Psoas muscle (tissue), 8 donors: ENCODE data around the gene MOXD1. TPM values are rescaled to one million over a fixed set of nuclear protein-coding genes. Genes with fewer than 3 reads are reported as not detected.

Experiments used
- ATAC-seq, 4 donors: fragments of 200-7000 bp; cut with Tn5 transposase; one replicate each; pipeline ENCODE4 v1.9.1; 2020; ENCODE audit warnings: moderate library complexity in 3 of 4, mild to moderate bottlenecking in 2 of 4
- DNase-seq, 2 donors: peaks; one replicate each; pipeline ENCODE4 v3.0.0-alpha.2; 2020
- H3K27ac ChIP-seq: fragments of 200-600 bp; one replicate; pipeline ENCODE4 v1.8.0; 2022
- H3K27me3 ChIP-seq, 3 donors: fragments of 200-600 bp in 1 of 3; one replicate each; pipeline versions ENCODE4 v1.6.1 to v1.8.0; 2013 to 2022; ENCODE audit warnings: low read length in 2 of 3, mild to moderate bottlenecking in 2 of 3, moderate library complexity in 1 of 3; ENCODE audit not compliant: insufficient read depth in 3 of 3
- H3K36me3 ChIP-seq, 2 donors: fragments of 200-600 bp in 1 of 2; one replicate each; pipeline versions ENCODE4 v1.6.1 to v1.8.0; 2013 to 2022; ENCODE audit warnings: low read depth in 1 of 2, mild to moderate bottlenecking in 1 of 2, moderate library complexity in 1 of 2; ENCODE audit not compliant: insufficient read depth in 1 of 2
- H3K4me1 ChIP-seq: fragments of 200-600 bp; one replicate; pipeline ENCODE4 v1.8.0; 2022
- H3K4me3 ChIP-seq: fragments of 200-600 bp; one replicate; pipeline ENCODE4 v1.8.0; 2022; ENCODE audit warnings: mild to moderate bottlenecking
- H3K9me3 ChIP-seq: fragments of 200-600 bp; one replicate; pipeline ENCODE4 v1.8.0; 2022
- WGBS, 3 donors: extraction: QIAGEN DNeasy Blood & Tissue Kit; methylation state at CpG; one replicate each; pipeline versions ENCODE4 v1.1.6 to v1.1.7; 2013; 5-methylcytosine and 5-hydroxymethylcytosine counted together
- intact Hi-C, 2 donors: fragments of 100-400 bp; cut with DNase I; formaldehyde crosslinking; loops; one replicate each; pipeline versions ENCODE4 v1.11.0 to v1.14.2; 2022
- polyA plus RNA-seq, 3 donors: library from polyadenylated mRNA; stranded (reverse); fragments of 200-250 nt; gene quantifications; one replicate each; pipeline ENCODE4 v1.2.3, GENCODE V29; 2013
- total RNA-seq, 4 donors: library from RNA; stranded (reverse); fragmentation: NEBNext Ultra II Directional in 2 of 4; extraction: Animal tissue kit (Norgen Biotek cat#: 25700) in 2 of 4; gene quantifications; one replicate each; pipeline versions ENCODE4 v1.2.1 to v1.2.4, GENCODE V29; 2021 to 2023
- TF ChIP-seq, protein P1 (sequence below): fragments of 200-600 bp; IDR thresholded peaks from one replicate; pipeline ENCODE4 v1.8.0; 2022; ENCODE audit warnings: antibody characterized with exemption
- donor health status: healthy with polysubstance abuse.
- donor health status: DM: no; HTN: no; CAD: no; lungs with moderate emphysema.
- donor health status: Bipolar disorder and iron deficiency.
- donor health status: healthy.
- donor health status: DM: yes; HTN: yes; CAD: no.
- donor health status: DM: no; HTN: no; CAD: no.
- donor health status: DM: no; HTN: no; CAD: no.
- donor health status: DM: yes; HTN: yes; CAD: no.

The MOXD1 gene
- total and polyA plus RNA-seq, 7 donors = 0.10 to 0.58 (median 0.30) TPM; not detected in 2

DNA sequence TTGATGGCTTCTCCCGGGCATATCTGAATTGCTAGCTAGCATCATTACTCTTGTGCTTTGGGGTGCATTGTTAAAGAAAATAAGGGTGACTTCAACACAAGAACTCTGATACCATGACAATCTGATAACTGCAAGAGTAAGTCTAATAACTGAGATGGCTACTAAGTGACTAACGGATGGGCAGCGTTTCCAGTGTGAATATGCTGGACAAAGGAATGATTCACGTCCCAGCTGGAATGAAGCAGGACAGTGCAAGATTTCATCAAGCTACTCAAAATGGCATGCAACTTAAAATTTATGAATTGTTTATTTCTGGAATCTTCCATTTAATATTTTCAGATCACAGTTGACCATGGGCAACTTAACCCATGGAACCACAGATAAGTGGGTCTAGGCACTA is 31.7 kb downstream of the MOXD1 start:
- ATAC-seq = no peak
- TF ChIP-seq, protein P1, sequence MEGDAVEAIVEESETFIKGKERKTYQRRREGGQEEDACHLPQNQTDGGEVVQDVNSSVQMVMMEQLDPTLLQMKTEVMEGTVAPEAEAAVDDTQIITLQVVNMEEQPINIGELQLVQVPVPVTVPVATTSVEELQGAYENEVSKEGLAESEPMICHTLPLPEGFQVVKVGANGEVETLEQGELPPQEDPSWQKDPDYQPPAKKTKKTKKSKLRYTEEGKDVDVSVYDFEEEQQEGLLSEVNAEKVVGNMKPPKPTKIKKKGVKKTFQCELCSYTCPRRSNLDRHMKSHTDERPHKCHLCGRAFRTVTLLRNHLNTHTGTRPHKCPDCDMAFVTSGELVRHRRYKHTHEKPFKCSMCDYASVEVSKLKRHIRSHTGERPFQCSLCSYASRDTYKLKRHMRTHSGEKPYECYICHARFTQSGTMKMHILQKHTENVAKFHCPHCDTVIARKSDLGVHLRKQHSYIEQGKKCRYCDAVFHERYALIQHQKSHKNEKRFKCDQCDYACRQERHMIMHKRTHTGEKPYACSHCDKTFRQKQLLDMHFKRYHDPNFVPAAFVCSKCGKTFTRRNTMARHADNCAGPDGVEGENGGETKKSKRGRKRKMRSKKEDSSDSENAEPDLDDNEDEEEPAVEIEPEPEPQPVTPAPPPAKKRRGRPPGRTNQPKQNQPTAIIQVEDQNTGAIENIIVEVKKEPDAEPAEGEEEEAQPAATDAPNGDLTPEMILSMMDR = no peak
- Histone ChIP-seq H3K4me3 (no peak overlapping the region), H3K9me3 (no peaks in the 10 kb centered on the region), H3K36me3 (no peaks in the 10 kb centered on the region), H3K4me1 (no peaks in the 10 kb centered on the region), H3K27me3 (peaks cover 0 to 3% (median 0%) of the 10 kb centered on the region in 3 donors), H3K27ac (no peak overlapping the region)
- 47 to 62% (median 52%) methylated on average over 4 of the region's 4 CpGs for WGBS, 3 donors
- DNase-seq = no peak
- intact Hi-C loops = no loop called here

DNA sequence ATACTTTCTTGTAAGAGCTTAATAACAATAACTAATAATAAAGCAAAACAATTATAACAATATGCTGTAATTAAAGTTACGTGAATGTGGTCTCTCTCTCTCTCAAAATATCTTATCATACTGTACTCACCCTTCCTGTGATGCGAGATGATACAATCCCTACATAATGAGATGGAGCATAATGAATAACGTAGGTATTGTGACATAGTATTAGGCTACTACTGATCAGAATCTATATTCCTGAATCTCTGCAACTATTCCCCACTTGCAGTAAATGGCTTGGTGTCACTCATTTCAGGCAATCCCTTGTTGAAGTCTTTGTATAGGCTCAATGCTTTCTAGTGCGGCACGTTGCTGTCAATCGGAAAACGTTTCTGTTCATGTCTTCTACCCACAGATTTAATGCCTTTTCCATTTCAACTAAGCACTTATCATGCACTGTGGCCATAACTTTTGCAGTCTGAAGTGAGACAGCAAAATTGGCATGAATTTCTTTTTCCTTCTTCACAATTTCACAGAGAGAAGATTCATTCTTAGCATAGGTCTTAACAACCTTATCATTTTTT is 32.3 kb downstream of the MOXD1 start:
- no peak overlapping the region for H3K27ac ChIP-seq
- ATAC-seq (no peak), DNase-seq (no peak)
- TF ChIP-seq, protein P1 = no peak
- H3K36me3 ChIP-seq = no peaks in the 10 kb centered on the region
- no peaks in the 10 kb centered on the region for H3K9me3 ChIP-seq
- H3K4me3 ChIP-seq = no peak overlapping the region
- H3K27me3 ChIP-seq = peaks cover 0 to 3% (median 0%) of the 10 kb centered on the region in 3 donors
- 83 to 89% (median 86%) methylated on average over 7 of the region's 7 CpGs for WGBS, 3 donors
- H3K4me1 ChIP-seq = no peaks in the 10 kb centered on the region
- intact Hi-C loops = no loop called here

DNA sequence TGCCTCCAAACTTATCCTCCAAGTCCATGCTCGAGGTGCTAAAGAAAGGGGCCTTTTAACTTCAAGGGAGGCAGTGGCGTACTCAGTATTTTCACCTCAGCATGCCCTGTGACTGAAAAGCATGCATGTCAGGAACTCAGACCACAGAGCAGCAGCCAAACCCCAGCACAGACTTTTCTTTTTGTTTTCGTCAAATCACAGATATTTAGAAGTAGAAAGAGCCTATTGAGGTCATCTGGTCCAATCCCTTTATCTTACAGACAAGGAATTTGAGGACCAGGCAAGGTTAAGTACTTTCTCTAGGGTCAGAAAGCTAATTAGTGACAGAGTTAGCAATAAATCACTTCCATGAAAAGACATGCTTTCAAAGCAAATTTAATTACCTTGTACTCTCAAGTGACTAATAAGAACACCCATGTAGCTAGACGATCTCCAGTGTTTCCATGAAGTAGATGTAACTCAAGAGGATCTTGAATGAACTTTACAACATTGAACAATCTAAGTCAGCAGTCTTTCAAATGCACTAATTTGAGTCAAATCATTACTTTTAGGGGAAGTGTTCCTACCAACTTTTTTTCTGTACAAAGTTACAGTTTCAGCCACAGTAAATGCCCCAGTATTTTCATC is 35.9 kb downstream of the MOXD1 start:
- WGBS, 3 donors = 17 to 29% (median 21%) methylated on average over 4 of the region's 4 CpGs
- DNase-seq (no peak), ATAC-seq (no peak)
- no peaks in the 10 kb centered on the region for H3K9me3 ChIP-seq
- H3K4me1 ChIP-seq = no peaks in the 10 kb centered on the region
- H3K4me3 ChIP-seq = no peak overlapping the region
- no peaks in the 10 kb centered on the region for H3K27me3 ChIP-seq
- TF ChIP-seq, protein P1 = no peak
- no peak overlapping the region for H3K27ac ChIP-seq
- intact Hi-C loops = no loop called here
- no peaks in the 10 kb centered on the region for H3K36me3 ChIP-seq

DNA sequence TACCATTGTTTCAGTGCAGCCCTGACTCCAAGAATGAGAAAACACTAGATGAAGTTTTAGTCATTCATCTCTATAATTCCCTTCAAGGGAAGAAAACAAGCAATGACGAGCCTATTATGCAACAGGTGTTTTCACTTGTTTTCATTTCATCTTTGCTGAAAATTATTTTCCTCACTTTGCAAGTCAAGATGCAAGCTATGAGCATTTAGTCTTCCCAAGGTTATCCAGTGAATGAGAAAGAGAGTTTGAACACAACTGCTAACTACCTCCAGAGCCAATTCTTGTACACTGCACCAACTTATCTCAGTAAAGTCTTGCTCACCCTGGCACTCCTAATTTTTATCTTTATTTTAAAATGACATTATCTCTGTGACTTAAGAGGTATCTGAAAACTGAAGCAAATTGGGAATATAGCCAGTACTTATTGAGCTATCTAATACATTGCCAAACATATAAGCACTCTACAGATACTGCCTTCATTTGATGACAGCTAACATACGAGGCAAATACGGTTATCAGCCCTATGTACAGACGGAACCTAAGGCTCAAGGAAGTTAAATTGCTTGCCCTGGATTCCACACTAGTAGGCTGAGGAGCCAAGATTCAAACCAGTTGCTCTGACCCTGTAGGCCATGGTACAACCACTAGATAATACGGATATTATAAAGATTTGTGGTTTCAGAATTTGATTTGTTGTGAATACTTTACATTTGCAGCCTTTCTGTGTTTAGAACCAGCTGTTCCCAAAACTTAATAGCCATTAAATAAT is 36.8 kb downstream of the MOXD1 start:
- WGBS, 3 donors = 42 to 62% (median 53%) methylated on average over 5 of the region's 5 CpGs
- TF ChIP-seq, protein P1 = no peak
- H3K4me1 ChIP-seq = no peaks in the 10 kb centered on the region
- no peak for DNase-seq
- H3K27me3 ChIP-seq = no peaks in the 10 kb centered on the region
- intact Hi-C loops = no loop called here
- H3K9me3 ChIP-seq = no peaks in the 10 kb centered on the region
- no peak overlapping the region for H3K27ac ChIP-seq
- H3K36me3 ChIP-seq = no peaks in the 10 kb centered on the region
- ATAC-seq = no peak
- no peak overlapping the region for H3K4me3 ChIP-seq
